NT2/D1 (cell line): ENCODE measurements around the gene LAMA1.

ENCODE experiments used
- SUZ12 ChIP-seq: IDR thresholded peaks from 2 replicates; pipeline ENCODE4 v1.6.1; 2011; ENCODE audit not compliant: insufficient read length, insufficient read depth; ENCODE audit errors: extremely low read depth
- YY1 ChIP-seq: IDR thresholded peaks from 2 replicates; pipeline ENCODE4 v1.6.1; 2011; ENCODE audit not compliant: insufficient read length, insufficient read depth

- no peak for TF ChIP-seq SUZ12
- no peak for TF ChIP-seq YY1
Observed at GRCh38 chr18:6979954-6980353, 137.6 kb downstream of the LAMA1 start.
